Measurements from ENCODE around the gene STAT5B.

DNA sequence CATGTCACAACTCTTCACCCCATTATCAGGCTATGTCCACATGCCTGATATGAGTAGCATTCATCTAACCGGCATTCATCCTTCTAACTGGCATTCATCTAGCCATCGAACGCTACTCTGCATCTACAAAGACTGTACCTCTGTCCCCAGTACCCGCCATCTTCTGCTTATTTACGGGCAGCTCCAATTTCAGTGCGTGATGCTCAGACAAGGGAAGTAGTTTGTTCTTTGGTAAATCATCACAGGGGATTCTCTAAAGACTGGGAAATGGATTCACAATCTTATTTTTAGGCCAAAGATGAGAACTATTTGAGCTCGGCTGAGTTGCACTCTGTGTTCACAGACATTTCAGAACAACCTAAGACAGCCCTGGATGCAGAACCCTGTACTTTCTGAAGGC is 39.4 kb downstream of the STAT5B start:
- TF ChIP-seq, protein P1, sequence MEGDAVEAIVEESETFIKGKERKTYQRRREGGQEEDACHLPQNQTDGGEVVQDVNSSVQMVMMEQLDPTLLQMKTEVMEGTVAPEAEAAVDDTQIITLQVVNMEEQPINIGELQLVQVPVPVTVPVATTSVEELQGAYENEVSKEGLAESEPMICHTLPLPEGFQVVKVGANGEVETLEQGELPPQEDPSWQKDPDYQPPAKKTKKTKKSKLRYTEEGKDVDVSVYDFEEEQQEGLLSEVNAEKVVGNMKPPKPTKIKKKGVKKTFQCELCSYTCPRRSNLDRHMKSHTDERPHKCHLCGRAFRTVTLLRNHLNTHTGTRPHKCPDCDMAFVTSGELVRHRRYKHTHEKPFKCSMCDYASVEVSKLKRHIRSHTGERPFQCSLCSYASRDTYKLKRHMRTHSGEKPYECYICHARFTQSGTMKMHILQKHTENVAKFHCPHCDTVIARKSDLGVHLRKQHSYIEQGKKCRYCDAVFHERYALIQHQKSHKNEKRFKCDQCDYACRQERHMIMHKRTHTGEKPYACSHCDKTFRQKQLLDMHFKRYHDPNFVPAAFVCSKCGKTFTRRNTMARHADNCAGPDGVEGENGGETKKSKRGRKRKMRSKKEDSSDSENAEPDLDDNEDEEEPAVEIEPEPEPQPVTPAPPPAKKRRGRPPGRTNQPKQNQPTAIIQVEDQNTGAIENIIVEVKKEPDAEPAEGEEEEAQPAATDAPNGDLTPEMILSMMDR (IDR thresholded peaks at IDR 0.05), result no peak
- no peak for TF ChIP-seq POLR2A (IDR thresholded peaks at IDR 0.05)
